Gastroesophageal sphincter (tissue), 3 donors: ENCODE data around the gene MAGI3.

Experiments
- POLR2A ChIP-seq, 2 donors: fragments of 450-650 bp; IDR thresholded peaks; one replicate each; pipeline ENCODE4 v1.6.1; 2017; ENCODE audit warnings: antibody characterized with exemption in 2 of 2, mild to moderate bottlenecking in 2 of 2, moderate library complexity in 1 of 2
- TF ChIP-seq, protein P1 (sequence below), 4 experiments: fragments of 200-600 bp in 2 of 4; fragments of 450-650 bp in 2 of 4; sonication (generic) in 1 of 4; IDR thresholded peaks; one replicate each; pipeline ENCODE4 v1.5.1; 2017 to 2019; ENCODE audit warnings: antibody characterized with exemption in 4 of 4, mild to moderate bottlenecking in 2 of 4, moderate library complexity in 2 of 4

DNA sequence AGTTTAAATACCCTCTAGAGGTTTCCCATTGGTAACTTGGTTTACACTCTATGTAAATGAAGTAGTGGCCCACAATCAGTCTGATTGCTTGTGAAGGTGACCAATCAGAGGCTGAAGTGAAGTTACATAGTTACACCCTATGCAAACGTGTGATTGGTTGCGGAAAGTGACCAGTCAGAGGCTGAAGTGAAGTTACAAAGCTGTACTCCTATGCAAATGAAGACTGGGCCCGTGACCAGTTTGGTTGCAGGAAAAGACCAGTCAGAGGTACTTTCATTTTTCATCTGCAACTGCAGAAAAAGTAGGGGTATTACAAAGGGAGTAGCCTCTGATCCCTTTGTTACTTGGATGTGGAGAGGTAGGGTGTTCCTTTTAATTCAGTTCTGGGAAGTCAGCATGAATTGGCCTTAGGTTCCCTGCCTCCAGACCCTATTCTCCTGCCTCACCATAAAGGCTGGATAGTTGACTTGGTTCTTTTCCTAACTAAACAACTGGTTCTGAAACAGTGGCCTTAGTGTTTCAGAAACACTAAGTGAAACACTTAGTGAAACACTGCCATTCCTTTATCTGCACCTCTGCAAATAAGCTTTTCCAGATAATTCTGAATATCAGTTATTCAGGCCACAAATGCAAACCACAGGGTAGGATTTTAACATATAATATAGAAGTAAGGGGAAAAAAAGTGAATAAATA, 39.3 kb downstream of the MAGI3 start:
- TF ChIP-seq, protein P1, sequence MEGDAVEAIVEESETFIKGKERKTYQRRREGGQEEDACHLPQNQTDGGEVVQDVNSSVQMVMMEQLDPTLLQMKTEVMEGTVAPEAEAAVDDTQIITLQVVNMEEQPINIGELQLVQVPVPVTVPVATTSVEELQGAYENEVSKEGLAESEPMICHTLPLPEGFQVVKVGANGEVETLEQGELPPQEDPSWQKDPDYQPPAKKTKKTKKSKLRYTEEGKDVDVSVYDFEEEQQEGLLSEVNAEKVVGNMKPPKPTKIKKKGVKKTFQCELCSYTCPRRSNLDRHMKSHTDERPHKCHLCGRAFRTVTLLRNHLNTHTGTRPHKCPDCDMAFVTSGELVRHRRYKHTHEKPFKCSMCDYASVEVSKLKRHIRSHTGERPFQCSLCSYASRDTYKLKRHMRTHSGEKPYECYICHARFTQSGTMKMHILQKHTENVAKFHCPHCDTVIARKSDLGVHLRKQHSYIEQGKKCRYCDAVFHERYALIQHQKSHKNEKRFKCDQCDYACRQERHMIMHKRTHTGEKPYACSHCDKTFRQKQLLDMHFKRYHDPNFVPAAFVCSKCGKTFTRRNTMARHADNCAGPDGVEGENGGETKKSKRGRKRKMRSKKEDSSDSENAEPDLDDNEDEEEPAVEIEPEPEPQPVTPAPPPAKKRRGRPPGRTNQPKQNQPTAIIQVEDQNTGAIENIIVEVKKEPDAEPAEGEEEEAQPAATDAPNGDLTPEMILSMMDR (IDR thresholded peaks at IDR 0.05) = no peak
- TF ChIP-seq POLR2A (IDR thresholded peaks at IDR 0.05) = no peak
